Measurements from ENCODE around the gene TLE2. TPM values are rescaled to one million over a fixed set of nuclear protein-coding genes. Genes with fewer than 3 reads are reported as not detected.
A peak's percentile ranks its signal among the peaks of the same experiment; 100 is the strongest.

TLE2 gene
- total and polyA plus RNA-seq, 5 experiments from 2014 or later: 7.0 to 21.1 (median 12.4) TPM

GRCh38 chr19:3034656-3035541 lies 5.8 kb upstream of the TLE2 start:
- peaks cover 0 to 4% (median 0%) of the 10 kb centered on the region in 5 donors for H3K27me3 Mint-ChIP-seq
- ATAC-seq (peak; percentile 13 to 14), DNase-seq (peak in 2 of 10 donors; percentile 20 to 43)
- POLR2A ChIA-PET: interaction anchor here (0.6 to 11.8 kb wide), 16 partner anchors 10 to 728 kb away, joined by 3 to 519 read pairs (median 7); partner anchors contain the start of genes GADD45B, MRPL54, S1PR4 and TLE5
- H3K4me1 Mint-ChIP-seq: peaks cover 34 to 48% (median 38%) of the 10 kb centered on the region in 4 donors
- no peaks in the 10 kb centered on the region for H3K36me3 Mint-ChIP-seq
- H3K27ac Mint-ChIP-seq: peak overlapping the region; percentile 82 to 99 (median 98)
- H3K9me3 Mint-ChIP-seq: peaks cover 0 to 2% (median 0%) of the 10 kb centered on the region in 9 donors
- peak overlapping the region; percentile 87 to 97 (median 93) for H3K4me3 Mint-ChIP-seq

- H3K9me3 Mint-ChIP-seq: peaks cover 0 to 2% (median 0%) of the 10 kb centered on the region in 9 donors
- H3K27ac Mint-ChIP-seq: peak overlapping the region in 4 of 10 donors; percentile 46 to 96 (median 92)
- peaks cover 0 to 4% (median 0%) of the 10 kb centered on the region in 5 donors for H3K27me3 Mint-ChIP-seq
- no peaks in the 10 kb centered on the region for H3K36me3 Mint-ChIP-seq
- POLR2A ChIA-PET: interaction anchor here (1.5 to 11.8 kb wide), 4 partner anchors 11 to 84 kb away, joined by 3 to 519 read pairs (median 38); partner anchors contain the start of gene TLE5
- no peak for ATAC-seq
- DNase-seq: no peak
- peaks cover 30 to 43% (median 38%) of the 10 kb centered on the region in 4 donors for H3K4me1 Mint-ChIP-seq
- peak overlapping the region in 8 of 10 donors; percentile 4 to 96 (median 54) for H3K4me3 Mint-ChIP-seq
Measured at GRCh38 chr19:3034406-3034655, 5.3 kb upstream of the TLE2 start.

GRCh38 chr19:3033595-3034405 lies 4.7 kb upstream of the TLE2 start:
- Mint-ChIP-seq H3K4me3 (peak overlapping the region in 7 of 10 donors; percentile 20 to 92 (median 44)), H3K9me3 (peaks cover 0 to 2% (median 0%) of the 10 kb centered on the region in 9 donors), H3K36me3 (no peaks in the 10 kb centered on the region), H3K27me3 (peaks cover 0 to 4% (median 0%) of the 10 kb centered on the region in 5 donors), H3K4me1 (peaks cover 28 to 41% (median 37%) of the 10 kb centered on the region in 4 donors), H3K27ac (peak overlapping the region in 5 of 10 donors; percentile 25 to 96 (median 50))
- ATAC-seq (no peak), DNase-seq (no peak)
- POLR2A ChIA-PET: interaction anchor here (4.8 to 11.8 kb wide), 2 partner anchors 13 to 24 kb away, joined by 48 to 519 read pairs; partner anchors contain the start of gene TLE5

GRCh38 chr19:3031607-3031867 lies 2.5 kb upstream of the TLE2 start:
- Mint-ChIP-seq H3K9me3 (peaks cover 0 to 2% (median 0%) of the 10 kb centered on the region in 9 donors), H3K27ac (peak overlapping the region in 4 of 10 donors; percentile 3 to 84 (median 59)), H3K4me1 (peaks cover 34 to 44% (median 38%) of the 10 kb centered on the region in 4 donors), H3K4me3 (peak overlapping the region in 4 of 10 donors; percentile 46 to 62 (median 56)), H3K36me3 (no peaks in the 10 kb centered on the region), H3K27me3 (peaks cover 0 to 8% (median 0%) of the 10 kb centered on the region in 5 donors)
- POLR2A ChIA-PET: interaction anchor here (0.8 to 2.9 kb wide), 4 partner anchors 18 to 55 kb away, joined by 3 to 17 read pairs (median 4); no protein-coding TSS in a partner anchor
- ATAC-seq (no peak), DNase-seq (no peak)

- peak overlapping the region; percentile 70 to 91 (median 79) for H3K4me3 Mint-ChIP-seq
- ATAC-seq (peak; percentile 48 to 53), DNase-seq (peak in 3 of 10 donors; percentile 32 to 50 (median 34))
- peaks cover 0 to 8% (median 0%) of the 10 kb centered on the region in 5 donors for H3K27me3 Mint-ChIP-seq
- POLR2A ChIA-PET: interaction anchor here (1.0 to 1.6 kb wide), 5 partner anchors 9 to 150 kb away, joined by 3 to 14 read pairs (median 3); partner anchors contain the start of gene S1PR4
- peaks cover 21 to 40% (median 27%) of the 10 kb centered on the region in 4 donors for H3K4me1 Mint-ChIP-seq
- no peaks in the 10 kb centered on the region for H3K9me3 Mint-ChIP-seq
- H3K27ac Mint-ChIP-seq: peak overlapping the region in 5 of 10 donors; percentile 36 to 77 (median 68)
- no peaks in the 10 kb centered on the region for H3K36me3 Mint-ChIP-seq
Measured at GRCh38 chr19:3028305-3029064, 595 bp downstream of the TLE2 start.

- Mint-ChIP-seq H3K4me3 (peak overlapping the region; percentile 70 to 91 (median 79)), H3K27ac (peak overlapping the region in 4 of 10 donors; percentile 35 to 77 (median 36)), H3K9me3 (no peaks in the 10 kb centered on the region), H3K4me1 (peaks cover 21 to 45% (median 29%) of the 10 kb centered on the region in 4 donors), H3K36me3 (no peaks in the 10 kb centered on the region), H3K27me3 (peaks cover 0 to 8% (median 0%) of the 10 kb centered on the region in 5 donors)
- POLR2A ChIA-PET: interaction anchor here (0.7 to 1.6 kb wide), 7 partner anchors 8 to 156 kb away, joined by 3 to 14 read pairs (median 3); partner anchors contain the start of gene S1PR4
- DNase-seq: no peak
- no peak for ATAC-seq
Measured at GRCh38 chr19:3027981-3028304, 1.1 kb downstream of the TLE2 start.

GRCh38 chr19:3027292-3027691 lies 1.8 kb downstream of the TLE2 start:
- no peaks in the 10 kb centered on the region for H3K36me3 Mint-ChIP-seq
- ATAC-seq (no peak), DNase-seq (no peak)
- POLR2A ChIA-PET: interaction anchor here (0.6 to 1.5 kb wide), 6 partner anchors 9 to 157 kb away, joined by 3 to 14 read pairs (median 6); no protein-coding TSS in a partner anchor
- H3K27me3 Mint-ChIP-seq: peaks cover 0 to 11% (median 0%) of the 10 kb centered on the region in 5 donors
- H3K9me3 Mint-ChIP-seq: no peaks in the 10 kb centered on the region
- H3K4me1 Mint-ChIP-seq: peaks cover 20 to 43% (median 30%) of the 10 kb centered on the region in 4 donors
- H3K4me3 Mint-ChIP-seq: peak overlapping the region; percentile 29 to 85 (median 76)
- peak overlapping the region in 6 of 10 donors; percentile 18 to 89 (median 66) for H3K27ac Mint-ChIP-seq

GRCh38 chr19:3026768-3027167 lies 2.3 kb downstream of the TLE2 start:
- H3K4me3 Mint-ChIP-seq: no peak overlapping the region
- DNase-seq (no peak), ATAC-seq (no peak)
- H3K4me1 Mint-ChIP-seq: peaks cover 20 to 43% (median 30%) of the 10 kb centered on the region in 4 donors
- H3K27ac Mint-ChIP-seq: no peak overlapping the region
- H3K27me3 Mint-ChIP-seq: peaks cover 0 to 11% (median 0%) of the 10 kb centered on the region in 5 donors
- no peaks in the 10 kb centered on the region for H3K9me3 Mint-ChIP-seq
- H3K36me3 Mint-ChIP-seq: no peaks in the 10 kb centered on the region
- POLR2A ChIA-PET: interaction anchor here (0.6 to 1.4 kb wide), 2 partner anchors 9 to 155 kb away, joined by 6 to 7 read pairs; no protein-coding TSS in a partner anchor

GRCh38 chr19:3025549-3025886 lies 3.6 kb downstream of the TLE2 start:
- Mint-ChIP-seq H3K4me1 (peaks cover 20 to 43% (median 30%) of the 10 kb centered on the region in 4 donors), H3K27me3 (peaks cover 0 to 7% (median 0%) of the 10 kb centered on the region in 5 donors), H3K27ac (peak overlapping the region in 2 of 10 donors; percentile 25 to 35), H3K4me3 (peak overlapping the region in 7 of 10 donors; percentile 44 to 81 (median 69)), H3K9me3 (no peaks in the 10 kb centered on the region), H3K36me3 (no peaks in the 10 kb centered on the region)
- no peak for ATAC-seq
- no peak for DNase-seq
- POLR2A ChIA-PET: interaction anchor here (0.6 to 2.9 kb wide), 6 partner anchors 10 to 1128 kb away, joined by 3 to 20 read pairs (median 4); no protein-coding TSS in a partner anchor

GRCh38 chr19:3024870-3025548 lies 4.1 kb downstream of the TLE2 start:
- H3K27ac Mint-ChIP-seq: peak overlapping the region in 6 of 10 donors; percentile 9 to 84 (median 64)
- peak in 1 of 10 donors; percentile 36 for DNase-seq
- H3K27me3 Mint-ChIP-seq: peaks cover 0 to 7% (median 0%) of the 10 kb centered on the region in 5 donors
- POLR2A ChIA-PET: interaction anchor here (0.6 to 2.9 kb wide), 8 partner anchors 11 to 1127 kb away, joined by 3 to 20 read pairs (median 3); partner anchors contain the start of gene TLE6
- peaks cover 15 to 40% (median 25%) of the 10 kb centered on the region in 4 donors for H3K4me1 Mint-ChIP-seq
- ATAC-seq: peak; percentile 26 to 50
- no peaks in the 10 kb centered on the region for H3K9me3 Mint-ChIP-seq
- no peaks in the 10 kb centered on the region for H3K36me3 Mint-ChIP-seq
- H3K4me3 Mint-ChIP-seq: peak overlapping the region; percentile 36 to 81 (median 70)

- no peak for ATAC-seq
- Mint-ChIP-seq H3K9me3 (no peaks in the 10 kb centered on the region), H3K4me1 (peaks cover 14 to 35% (median 21%) of the 10 kb centered on the region in 4 donors), H3K36me3 (no peaks in the 10 kb centered on the region), H3K27ac (peak overlapping the region in 5 of 10 donors; percentile 48 to 80 (median 67)), H3K4me3 (peak overlapping the region; percentile 36 to 81 (median 70)), H3K27me3 (peaks cover 0 to 7% (median 0%) of the 10 kb centered on the region in 5 donors)
- no peak for DNase-seq
- POLR2A ChIA-PET: interaction anchor here (0.6 to 2.9 kb wide), 10 partner anchors 10 to 133 kb away, joined by 3 to 20 read pairs (median 3); partner anchors contain the start of gene TLE6
Measured at GRCh38 chr19:3024509-3024869, 4.6 kb downstream of the TLE2 start.
